GM19043 (cell line): Measurements from ENCODE around the gene RASGRF1.

Experiments used
- ATAC-seq: cut with Tn5 transposase; IDR thresholded peaks from one replicate; pipeline ENCODE4 v1.9.1; 2021; ENCODE audit warnings: low read depth; ENCODE audit not compliant: unreplicated experiment

The RASGRF1 gene

GRCh38 chr15:79071901-79072300 is 18.7 kb downstream of the RASGRF1 start:
- ATAC-seq, result no peak

- no peak for ATAC-seq
These were observed 21.8 kb downstream of the RASGRF1 start for GRCh38 chr15:79068790-79069189.

GRCh38 chr15:79067969-79068368 is 22.6 kb downstream of the RASGRF1 start:
- no peak for ATAC-seq

- no peak for ATAC-seq
These were observed 23.3 kb downstream of the RASGRF1 start for GRCh38 chr15:79067072-79067833.

GRCh38 chr15:79066391-79067071 is 24.0 kb downstream of the RASGRF1 start:
- no peak for ATAC-seq

- ATAC-seq, result no peak
These were observed 24.7 kb downstream of the RASGRF1 start for GRCh38 chr15:79065706-79066376.

DNA sequence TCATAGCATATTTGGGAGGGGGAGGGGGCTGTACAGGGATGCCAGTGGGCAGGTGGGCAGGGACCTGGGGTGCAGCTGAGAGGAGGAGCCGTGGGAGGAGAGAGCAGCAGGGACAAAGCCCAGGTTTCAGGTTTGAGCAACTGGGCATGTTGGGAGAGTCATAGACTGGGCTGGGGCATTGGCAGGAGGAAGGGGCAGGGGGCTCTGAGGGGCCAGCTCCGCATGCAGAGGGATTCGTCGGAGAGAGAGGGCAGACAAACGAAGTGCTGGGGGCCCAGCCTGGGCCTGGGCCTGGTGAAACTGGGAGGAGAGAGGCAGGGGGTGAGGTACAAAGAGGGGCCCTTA is 25.2 kb downstream of the RASGRF1 start:
- ATAC-seq, result no peak

- ATAC-seq, result no peak
These were observed 26.1 kb downstream of the RASGRF1 start for GRCh38 chr15:79064496-79064895.

DNA sequence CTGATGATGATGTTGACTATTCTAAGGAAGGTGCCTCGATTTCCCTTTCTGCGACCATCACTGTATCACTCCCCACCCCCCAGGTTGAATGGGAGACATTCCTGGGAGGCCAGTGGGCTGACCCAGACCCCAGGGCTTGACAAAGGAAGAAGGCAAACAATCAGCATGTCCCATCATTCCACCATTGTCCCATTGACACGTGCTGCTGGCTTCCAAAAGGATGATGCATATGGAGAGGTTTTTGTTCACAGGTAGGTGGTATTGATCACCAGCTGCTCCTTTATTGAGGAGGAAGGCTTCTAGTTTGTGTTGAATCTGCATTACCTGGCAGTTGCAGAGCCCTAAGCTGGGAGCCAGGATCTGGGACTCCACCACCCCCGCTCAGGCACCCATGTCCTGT is 30.4 kb downstream of the RASGRF1 start:
- no peak for ATAC-seq

DNA sequence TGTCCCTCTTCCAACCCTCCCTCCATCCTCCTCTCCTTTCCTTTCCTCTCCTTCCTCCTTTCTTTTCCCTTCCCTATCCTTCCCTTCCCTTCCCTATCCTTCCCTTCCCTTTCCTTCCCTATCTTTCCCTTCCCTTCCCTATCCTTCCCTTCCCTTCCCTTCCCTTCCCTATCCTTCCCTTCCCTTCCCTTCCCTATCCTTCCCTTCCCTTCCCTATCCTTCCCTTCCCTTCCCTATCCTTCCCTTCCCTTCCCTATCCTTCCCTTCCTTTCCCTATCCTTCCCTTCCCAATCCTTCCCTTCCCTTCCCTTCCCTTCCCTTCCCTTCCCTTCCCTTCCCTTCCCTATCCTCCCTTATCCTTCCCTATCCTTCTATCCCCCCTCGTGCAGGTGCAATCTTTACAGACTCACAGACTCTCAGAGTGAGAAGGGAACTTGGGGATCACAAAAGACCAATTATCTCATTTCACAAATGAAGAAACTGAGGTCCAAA is 31.5 kb downstream of the RASGRF1 start:
- no peak for ATAC-seq

DNA sequence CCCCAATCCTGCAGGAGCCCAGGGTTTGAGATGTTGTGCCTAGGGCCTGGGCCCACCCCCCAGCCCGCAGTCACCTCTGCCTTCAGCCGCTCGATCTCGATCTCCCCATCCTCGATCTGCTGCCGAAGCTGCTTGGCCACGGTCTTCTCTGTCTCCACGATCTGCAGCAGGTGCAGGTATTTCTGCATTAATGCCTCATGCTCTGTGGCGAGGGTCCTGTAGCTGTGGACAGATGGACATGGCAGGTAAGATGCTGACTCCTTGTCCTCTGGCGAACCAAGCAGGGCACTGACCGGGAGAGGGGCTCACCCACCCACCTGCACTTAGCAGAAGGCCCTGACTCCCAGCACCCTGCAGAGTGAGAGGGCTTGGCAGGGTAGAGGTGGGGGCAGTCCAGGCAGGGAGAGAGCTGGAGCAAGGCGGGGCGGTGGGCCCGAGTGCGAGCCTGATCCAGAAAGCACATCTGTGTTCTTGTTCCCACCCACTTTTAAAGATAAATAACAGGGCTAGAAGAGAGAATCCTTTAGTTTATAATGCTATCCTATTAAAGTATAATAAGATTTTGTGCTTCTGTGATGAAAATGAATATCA is 32.2 kb downstream of the RASGRF1 start:
- ATAC-seq, result no peak

GRCh38 chr15:79057050-79057449 is 33.5 kb downstream of the RASGRF1 start:
- ATAC-seq, result no peak

DNA sequence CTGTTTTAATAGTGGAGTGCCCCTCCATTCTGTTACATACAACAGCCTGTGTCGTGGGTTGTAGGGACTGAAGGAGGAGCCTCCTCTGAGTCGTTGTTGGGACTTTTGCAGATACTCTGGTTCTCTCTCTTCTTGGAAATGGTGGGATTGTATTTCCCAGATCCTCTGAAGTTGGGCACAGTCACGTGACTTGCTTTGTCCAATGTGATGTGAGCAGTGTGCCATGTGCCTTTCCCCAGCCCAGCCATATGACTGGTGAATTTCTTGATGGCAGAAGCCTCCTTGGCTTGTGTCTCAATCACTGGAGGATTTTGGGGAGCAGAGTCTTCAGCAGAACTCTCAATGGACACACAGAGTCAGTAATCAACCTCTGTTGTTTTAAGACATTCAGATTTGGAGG is 36.2 kb downstream of the RASGRF1 start:
- ATAC-seq, result no peak

DNA sequence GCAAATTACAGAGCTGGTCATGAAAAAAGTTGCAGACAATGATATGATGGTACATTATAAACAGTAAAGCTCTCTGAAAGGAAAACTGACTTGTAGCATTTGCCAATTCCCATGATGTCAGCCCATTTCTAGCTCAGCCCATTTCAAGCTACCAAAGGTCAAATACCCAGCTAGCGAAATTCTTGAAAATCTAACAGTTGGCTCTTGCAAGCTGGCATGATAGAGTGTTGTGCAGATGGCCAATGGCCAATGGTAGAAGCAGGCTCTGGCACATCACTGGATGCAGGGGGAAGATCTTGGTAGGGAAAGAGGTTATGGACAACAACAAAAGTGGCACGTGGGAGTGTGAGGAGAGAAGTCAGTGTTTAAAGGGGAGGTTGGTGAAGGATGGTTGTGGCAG is 36.7 kb downstream of the RASGRF1 start:
- ATAC-seq, result no peak

- ATAC-seq, result no peak
These were observed 38.4 kb downstream of the RASGRF1 start for GRCh38 chr15:79051941-79052731.

- no peak for ATAC-seq
These were observed 39.6 kb downstream of the RASGRF1 start for GRCh38 chr15:79051029-79051428.

GRCh38 chr15:79050341-79050740 is 40.2 kb downstream of the RASGRF1 start:
- no peak for ATAC-seq

DNA sequence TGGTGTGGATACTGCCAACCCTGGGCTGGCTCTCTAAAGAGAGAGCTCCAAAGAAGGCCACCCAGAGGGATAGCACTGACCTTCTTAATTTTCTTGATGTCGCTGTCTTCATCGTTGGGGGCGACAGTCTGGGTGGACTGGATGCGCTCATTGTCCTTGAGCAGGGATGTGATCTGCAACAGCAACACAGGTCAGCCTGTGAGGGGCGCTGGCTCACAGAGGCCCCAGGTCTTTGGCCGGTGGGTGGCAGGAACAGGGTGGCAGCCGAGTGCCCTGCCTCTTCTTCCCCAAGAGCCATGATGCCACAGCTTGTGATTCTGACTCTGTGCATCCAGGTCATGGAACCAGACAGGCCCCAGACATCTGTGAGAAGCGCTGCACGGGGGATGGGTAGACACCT is 41.2 kb downstream of the RASGRF1 start:
- ATAC-seq, result no peak

DNA sequence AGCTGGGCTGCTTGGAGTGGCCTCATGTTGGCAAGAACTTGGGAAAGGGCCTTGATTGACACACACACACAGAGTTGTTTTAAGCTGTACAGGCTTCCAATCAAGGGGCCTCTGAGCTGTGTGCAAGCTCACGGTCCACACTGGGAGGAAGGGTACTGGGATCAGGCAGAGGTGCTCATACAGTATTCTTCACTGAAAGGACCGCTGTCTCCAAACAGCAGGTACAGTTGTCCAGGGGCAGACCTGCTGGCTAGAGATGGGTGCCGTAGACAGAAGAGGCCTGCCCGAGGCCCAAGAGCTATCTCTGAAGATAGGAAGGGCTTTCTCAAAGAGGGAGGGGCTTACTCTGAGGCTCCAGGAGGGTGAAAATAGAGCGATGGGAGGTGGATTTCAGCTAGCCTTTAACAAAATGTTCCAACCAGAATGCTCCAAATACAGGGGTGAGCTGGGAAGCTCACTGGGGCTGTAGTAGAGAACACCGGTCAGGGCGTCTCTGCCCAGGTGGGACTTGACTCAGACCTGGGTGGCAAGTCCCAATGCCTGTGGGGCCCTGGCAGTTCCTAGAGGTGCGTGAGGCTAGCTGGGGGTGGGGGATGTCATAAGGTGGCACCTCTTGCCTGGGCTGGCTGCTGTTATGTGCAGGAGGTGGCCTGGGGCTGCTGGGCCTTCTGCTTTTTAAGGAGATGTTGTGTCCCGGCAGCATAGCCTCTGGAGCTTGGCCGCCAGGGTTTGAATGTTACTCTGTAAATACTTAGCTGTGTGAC is 42.7 kb downstream of the RASGRF1 start:
- no peak for ATAC-seq
